CD14-positive monocyte (primary cell): ENCODE measurements around the gene SDK1. TPM values are rescaled to one million over a fixed set of nuclear protein-coding genes. Genes with fewer than 3 reads are reported as not detected.

ENCODE experiments used
- DNase-seq, 3 donors: peaks; one replicate each; pipeline ENCODE4 v3.0.0-alpha.2; 2011 to 2022
- H2AFZ ChIP-seq: 2 replicates; pipeline ENCODE4 v1.6.0; 2012; ENCODE audit warnings: mild to moderate bottlenecking, low read depth, low read length, inconsistent platforms; ENCODE audit not compliant: insufficient read depth, poor library complexity, severe bottlenecking
- H3K27ac ChIP-seq, 2 donors: 1 replicate in 1 of 2; 2 replicates in 1 of 2; pipeline ENCODE4 v1.5.1; 2012 to 2013; ENCODE audit warnings: low read length in 2 of 2, control low read depth in 1 of 2, inconsistent platforms in 1 of 2, low read depth in 1 of 2, mild to moderate bottlenecking in 1 of 2
- H3K27me3 ChIP-seq, 2 donors: one replicate each; pipeline versions ENCODE4 v1.6.0 to v1.6.1; 2011 to 2013; ENCODE audit warnings: low read length in 2 of 2; ENCODE audit not compliant: control insufficient read depth in 2 of 2, insufficient read depth in 2 of 2
- H3K36me3 ChIP-seq, 2 donors: replicated peaks in 1 of 2; 1 replicate in 1 of 2; 2 replicates in 1 of 2; pipeline versions ENCODE4 v1.5.1 to v1.6.1; 2012 to 2013; ENCODE audit warnings: low read length in 2 of 2, control low read depth in 1 of 2, inconsistent platforms in 1 of 2, mild to moderate bottlenecking in 1 of 2; ENCODE audit not compliant: insufficient read depth in 2 of 2, control insufficient read depth in 1 of 2
- H3K4me1 ChIP-seq, 2 donors: 1 replicate in 1 of 2; 2 replicates in 1 of 2; pipeline versions ENCODE4 v1.5.1 to v1.6.1; 2012 to 2013; ENCODE audit warnings: low read length in 2 of 2, control low read depth in 1 of 2, inconsistent platforms in 1 of 2, mild to moderate bottlenecking in 1 of 2, moderate library complexity in 1 of 2; ENCODE audit not compliant: insufficient read depth in 2 of 2, control insufficient read depth in 1 of 2
- H3K4me2 ChIP-seq: replicated peaks from 2 replicates; pipeline ENCODE3; 2012; ENCODE audit warnings: low read length, moderate library complexity, mild to moderate bottlenecking; ENCODE audit not compliant: poor library complexity, severe bottlenecking; ENCODE audit errors: extremely low read depth
- H3K4me3 ChIP-seq, 3 experiments: fragments of 200-600 bp in 1 of 3; sonication (generic) in 1 of 3; replicated peaks in 1 of 3; 1 replicate in 2 of 3; 2 replicates in 1 of 3; pipeline ENCODE4 v1.5.1; 2011 to 2013; ENCODE audit warnings: low read length in 3 of 3, mild to moderate bottlenecking in 3 of 3, control low read depth in 2 of 3, low read depth in 2 of 3, inconsistent platforms in 1 of 3, moderate library complexity in 1 of 3
- H3K79me2 ChIP-seq: 2 replicates; pipeline ENCODE4 v1.6.0; 2012; ENCODE audit warnings: mild to moderate bottlenecking, control low read depth, inconsistent platforms, low read length, moderate library complexity; ENCODE audit not compliant: insufficient read depth
- H3K9ac ChIP-seq: 2 replicates; pipeline ENCODE4 v1.6.0; 2017; ENCODE audit warnings: low read length, mild to moderate bottlenecking; ENCODE audit not compliant: insufficient read depth, poor library complexity, severe bottlenecking
- H3K9me3 ChIP-seq, 2 donors: replicated peaks in 1 of 2; 1 replicate in 1 of 2; 2 replicates in 1 of 2; pipeline versions ENCODE4 v1.5.1 to v1.6.1; 2012 to 2013; ENCODE audit warnings: low read length in 2 of 2, control low read depth in 1 of 2; ENCODE audit not compliant: control insufficient read depth in 1 of 2, insufficient read depth in 1 of 2
- H4K20me1 ChIP-seq: 2 replicates; pipeline ENCODE4 v1.6.0; 2012; ENCODE audit warnings: mild to moderate bottlenecking, low read length, control low read depth, moderate library complexity; ENCODE audit not compliant: insufficient read depth
- H3K27ac Mint-ChIP-seq, 7 donors: one replicate each; pipeline ENCODE4 v1.8.0; 2020; ENCODE audit warnings: mild to moderate bottlenecking in 7 of 7, mixed read lengths in 7 of 7, moderate library complexity in 6 of 7, inconsistent platforms in 2 of 7
- H3K27me3 Mint-ChIP-seq, 3 donors: one replicate each; pipeline ENCODE4 v1.8.0; 2021 to 2022; ENCODE audit warnings: low read depth in 3 of 3, mild to moderate bottlenecking in 3 of 3, mixed read lengths in 3 of 3, moderate library complexity in 3 of 3, inconsistent platforms in 1 of 3
- H3K36me3 Mint-ChIP-seq, 2 donors: one replicate each; pipeline ENCODE4 v1.8.0; 2020; ENCODE audit warnings: mixed read lengths in 2 of 2, inconsistent platforms in 1 of 2, mild to moderate bottlenecking in 1 of 2
- H3K4me1 Mint-ChIP-seq: one replicate; pipeline ENCODE4 v1.8.0; 2020; ENCODE audit warnings: mild to moderate bottlenecking, mixed read lengths
- H3K4me3 Mint-ChIP-seq, 2 donors: one replicate each; pipeline ENCODE4 v1.8.0; 2020; ENCODE audit warnings: mild to moderate bottlenecking in 2 of 2, mixed read lengths in 2 of 2, moderate library complexity in 1 of 2
- H3K9me3 Mint-ChIP-seq, 7 donors: one replicate each; pipeline ENCODE4 v1.8.0; 2020 to 2022; ENCODE audit warnings: mixed read lengths in 7 of 7, mild to moderate bottlenecking in 6 of 7, moderate library complexity in 6 of 7, inconsistent platforms in 2 of 7
- CTCF ChIP-seq: fragments of 200-600 bp; IDR thresholded peaks from one replicate; pipeline ENCODE4 v1.8.0; 2022; ENCODE audit warnings: antibody characterized with exemption, mild to moderate bottlenecking
- WGBS: methylation state at CpG from one replicate; pipeline ENCODE4 v1.1.5; 2013; ENCODE audit warnings: missing lambda C conversion rate; ENCODE audit not compliant: insufficient coverage; 5-methylcytosine and 5-hydroxymethylcytosine counted together
- intact Hi-C, 2 donors: fragments of 100-400 bp; cut with micrococcal nuclease; formaldehyde crosslinking; loops; one replicate each; pipeline versions ENCODE4 v1.15.0 to v1.15.1; 2023
- polyA plus RNA-seq, 3 donors: library from polyadenylated mRNA; depleted of rRNA in 1 of 3; unstranded in 2 of 3; stranded (reverse) in 1 of 3; fragments of 300-500 nt in 2 of 3; fragments of >200 nt in 1 of 3; fragmentation: Illumina TruSeq in 2 of 3; gene quantifications; 1 replicate in 2 of 3; 2 replicates in 1 of 3; pipeline ENCODE4 v1.2.3, GENCODE V29; 2012 to 2021

SDK1 gene
- polyA plus RNA-seq, 3 donors, result 0.01 TPM; not detected in 2

GRCh38 chr7:3655635-3656034 lies 354.6 kb downstream of the SDK1 start:
- no peak for TF ChIP-seq CTCF
- no peaks in the 10 kb centered on the region for H3K36me3 ChIP-seq
- WGBS, result 97% methylated on average over 7 of the region's 7 CpGs
- H3K4me2 ChIP-seq, result no peak overlapping the region
- intact Hi-C loops, result no loop called here
- no peak overlapping the region for H3K4me3 ChIP-seq
- no peaks in the 10 kb centered on the region for H3K4me1 Mint-ChIP-seq
- H3K4me3 Mint-ChIP-seq, result no peak overlapping the region
- H3K27ac ChIP-seq, result no peak overlapping the region
- no peak for DNase-seq
- no peaks in the 10 kb centered on the region for H3K27me3 ChIP-seq
- no peaks in the 10 kb centered on the region for H4K20me1 ChIP-seq
- no peaks in the 10 kb centered on the region for H3K79me2 ChIP-seq
- H3K9me3 ChIP-seq, result no peaks in the 10 kb centered on the region
- H3K27ac Mint-ChIP-seq, result no peak overlapping the region
- no peak overlapping the region for H2AFZ ChIP-seq
- no peak overlapping the region for H3K9ac ChIP-seq
- H3K36me3 Mint-ChIP-seq, result no peaks in the 10 kb centered on the region
- H3K27me3 Mint-ChIP-seq, result peaks cover 3 to 8% (median 4%) of the 10 kb centered on the region in 3 donors
- peaks cover 0 to 11% (median 5%) of the 10 kb centered on the region in 7 donors for H3K9me3 Mint-ChIP-seq
- H3K4me1 ChIP-seq, result no peaks in the 10 kb centered on the region

- Mint-ChIP-seq H3K27me3 (peaks cover 1 to 8% (median 4%) of the 10 kb centered on the region in 3 donors), H3K9me3 (peaks cover 0 to 11% (median 7%) of the 10 kb centered on the region in 7 donors), H3K4me1 (no peaks in the 10 kb centered on the region), H3K27ac (no peak overlapping the region), H3K36me3 (no peaks in the 10 kb centered on the region), H3K4me3 (no peak overlapping the region)
- Histone ChIP-seq H3K27me3 (no peaks in the 10 kb centered on the region), H4K20me1 (no peaks in the 10 kb centered on the region), H3K36me3 (no peaks in the 10 kb centered on the region), H3K4me1 (no peaks in the 10 kb centered on the region), H3K27ac (no peak overlapping the region), H3K4me3 (no peak overlapping the region), H3K79me2 (no peaks in the 10 kb centered on the region), H3K9me3 (no peaks in the 10 kb centered on the region), H2AFZ (no peak overlapping the region), H3K4me2 (no peak overlapping the region), H3K9ac (no peak overlapping the region)
- 95% methylated on average over 6 of the region's 6 CpGs for WGBS
- intact Hi-C loops, result no loop called here
- no peak for DNase-seq
- TF ChIP-seq CTCF, result no peak
These were observed 356.2 kb downstream of the SDK1 start for GRCh38 chr7:3657206-3657605.
